Psoas muscle (tissue), 8 donors: ENCODE data around the gene TNP1. TPM values are rescaled to one million over a fixed set of nuclear protein-coding genes. Genes with fewer than 3 reads are reported as not detected.

ENCODE experiments used
- ATAC-seq, 4 donors: fragments of 200-7000 bp; cut with Tn5 transposase; one replicate each; pipeline ENCODE4 v1.9.1; 2020; ENCODE audit warnings: moderate library complexity in 3 of 4, mild to moderate bottlenecking in 2 of 4
- DNase-seq, 2 donors: peaks; one replicate each; pipeline ENCODE4 v3.0.0-alpha.2; 2020
- H3K27ac ChIP-seq: fragments of 200-600 bp; one replicate; pipeline ENCODE4 v1.8.0; 2022
- H3K27me3 ChIP-seq, 3 donors: fragments of 200-600 bp in 1 of 3; one replicate each; pipeline versions ENCODE4 v1.6.1 to v1.8.0; 2013 to 2022; ENCODE audit warnings: low read length in 2 of 3, mild to moderate bottlenecking in 2 of 3, moderate library complexity in 1 of 3; ENCODE audit not compliant: insufficient read depth in 3 of 3
- H3K36me3 ChIP-seq, 2 donors: fragments of 200-600 bp in 1 of 2; one replicate each; pipeline versions ENCODE4 v1.6.1 to v1.8.0; 2013 to 2022; ENCODE audit warnings: low read depth in 1 of 2, mild to moderate bottlenecking in 1 of 2, moderate library complexity in 1 of 2; ENCODE audit not compliant: insufficient read depth in 1 of 2
- H3K4me1 ChIP-seq: fragments of 200-600 bp; one replicate; pipeline ENCODE4 v1.8.0; 2022
- H3K4me3 ChIP-seq: fragments of 200-600 bp; one replicate; pipeline ENCODE4 v1.8.0; 2022; ENCODE audit warnings: mild to moderate bottlenecking
- H3K9me3 ChIP-seq: fragments of 200-600 bp; one replicate; pipeline ENCODE4 v1.8.0; 2022
- CTCF ChIP-seq: fragments of 200-600 bp; IDR thresholded peaks from one replicate; pipeline ENCODE4 v1.8.0; 2022; ENCODE audit warnings: antibody characterized with exemption
- WGBS, 3 donors: extraction: QIAGEN DNeasy Blood & Tissue Kit; methylation state at CpG; one replicate each; pipeline versions ENCODE4 v1.1.6 to v1.1.7; 2013; 5-methylcytosine and 5-hydroxymethylcytosine counted together
- intact Hi-C, 2 donors: fragments of 100-400 bp; cut with DNase I; formaldehyde crosslinking; loops; one replicate each; pipeline versions ENCODE4 v1.11.0 to v1.14.2; 2022
- polyA plus RNA-seq, 3 donors: library from polyadenylated mRNA; stranded (reverse); fragments of 200-250 nt; gene quantifications; one replicate each; pipeline ENCODE4 v1.2.3, GENCODE V29; 2013
- total RNA-seq, 4 donors: library from RNA; stranded (reverse); fragmentation: NEBNext Ultra II Directional in 2 of 4; extraction: Animal tissue kit (Norgen Biotek cat#: 25700) in 2 of 4; gene quantifications; one replicate each; pipeline versions ENCODE4 v1.2.1 to v1.2.4, GENCODE V29; 2021 to 2023
- donor health status: healthy with polysubstance abuse.
- donor health status: DM: no; HTN: no; CAD: no; lungs with moderate emphysema.
- donor health status: Bipolar disorder and iron deficiency.
- donor health status: healthy.
- donor health status: DM: yes; HTN: yes; CAD: no.
- donor health status: DM: no; HTN: no; CAD: no.
- donor health status: DM: no; HTN: no; CAD: no.
- donor health status: DM: yes; HTN: yes; CAD: no.

TNP1 gene
- total and polyA plus RNA-seq, 7 donors = not detected

DNA sequence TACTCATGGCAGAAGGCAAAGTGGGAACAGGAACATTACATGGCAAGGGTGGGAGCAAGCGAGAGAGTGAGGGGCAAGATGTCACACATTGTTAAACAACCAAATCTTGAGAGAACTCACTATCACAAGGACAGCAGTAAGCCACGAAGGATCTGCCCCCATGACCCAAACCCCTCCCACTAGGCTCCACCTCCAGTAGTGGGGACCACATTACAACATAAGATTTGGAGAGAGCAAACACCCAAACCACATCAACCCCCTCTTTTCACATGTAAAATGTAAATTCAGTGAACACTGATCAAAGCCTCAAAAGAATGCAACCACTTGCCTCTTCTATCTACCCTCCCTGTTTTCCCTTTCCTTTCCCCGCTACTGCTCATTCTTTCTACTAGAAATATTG lies 43.6 kb upstream of the TNP1 start:
- ATAC-seq (no peak), DNase-seq (no peak)
- H3K27me3 ChIP-seq = no peaks in the 10 kb centered on the region
- H3K4me1 ChIP-seq = peaks cover 3% of the 10 kb centered on the region
- intact Hi-C loops = no loop called here
- no peaks in the 10 kb centered on the region for H3K36me3 ChIP-seq
- no peak for TF ChIP-seq CTCF
- no peak overlapping the region for H3K27ac ChIP-seq
- WGBS, 3 donors = 94 to 96% (median 96%) methylated on average over 3 of the region's 3 CpGs
- no peak overlapping the region for H3K4me3 ChIP-seq
- peaks cover 5% of the 10 kb centered on the region for H3K9me3 ChIP-seq

GRCh38 chr2:216901273-216901672 lies 41.4 kb upstream of the TNP1 start:
- 63 to 89% (median 75%) methylated on average over 2 of the region's 2 CpGs for WGBS, 3 donors
- peaks cover 5% of the 10 kb centered on the region for H3K9me3 ChIP-seq
- H3K4me3 ChIP-seq = no peak overlapping the region
- TF ChIP-seq CTCF = no peak
- no peak for DNase-seq
- intact Hi-C loops = no loop called here
- no peak for ATAC-seq
- H3K27me3 ChIP-seq = no peaks in the 10 kb centered on the region
- H3K4me1 ChIP-seq = peaks cover 6% of the 10 kb centered on the region
- no peaks in the 10 kb centered on the region for H3K36me3 ChIP-seq
- H3K27ac ChIP-seq = no peak overlapping the region

DNA sequence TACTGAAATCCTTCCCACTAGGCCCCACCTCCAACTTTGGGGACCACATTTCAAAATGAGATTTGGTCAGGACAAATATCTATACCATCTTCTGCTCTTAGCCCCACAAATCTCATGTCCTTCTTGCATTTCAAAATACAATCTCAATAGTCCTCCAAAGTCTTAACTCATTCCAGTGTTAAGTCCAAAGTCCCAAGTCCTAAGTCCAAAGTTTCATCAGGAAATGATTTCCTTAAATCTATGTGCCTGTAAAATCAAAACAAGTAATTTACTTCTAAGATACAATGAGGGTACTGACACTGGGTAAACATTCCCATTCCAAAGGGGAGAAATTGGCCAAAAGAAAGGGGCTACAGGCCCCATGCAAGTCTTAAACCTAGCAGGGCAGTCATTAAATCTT lies 40.5 kb upstream of the TNP1 start:
- Histone ChIP-seq H3K4me3 (no peak overlapping the region), H3K36me3 (no peaks in the 10 kb centered on the region), H3K27me3 (no peaks in the 10 kb centered on the region), H3K9me3 (peaks cover 5% of the 10 kb centered on the region), H3K4me1 (peaks cover 6% of the 10 kb centered on the region), H3K27ac (no peak overlapping the region)
- intact Hi-C loops = no loop called here
- TF ChIP-seq CTCF = no peak
- ATAC-seq = no peak
- no peak for DNase-seq

DNA sequence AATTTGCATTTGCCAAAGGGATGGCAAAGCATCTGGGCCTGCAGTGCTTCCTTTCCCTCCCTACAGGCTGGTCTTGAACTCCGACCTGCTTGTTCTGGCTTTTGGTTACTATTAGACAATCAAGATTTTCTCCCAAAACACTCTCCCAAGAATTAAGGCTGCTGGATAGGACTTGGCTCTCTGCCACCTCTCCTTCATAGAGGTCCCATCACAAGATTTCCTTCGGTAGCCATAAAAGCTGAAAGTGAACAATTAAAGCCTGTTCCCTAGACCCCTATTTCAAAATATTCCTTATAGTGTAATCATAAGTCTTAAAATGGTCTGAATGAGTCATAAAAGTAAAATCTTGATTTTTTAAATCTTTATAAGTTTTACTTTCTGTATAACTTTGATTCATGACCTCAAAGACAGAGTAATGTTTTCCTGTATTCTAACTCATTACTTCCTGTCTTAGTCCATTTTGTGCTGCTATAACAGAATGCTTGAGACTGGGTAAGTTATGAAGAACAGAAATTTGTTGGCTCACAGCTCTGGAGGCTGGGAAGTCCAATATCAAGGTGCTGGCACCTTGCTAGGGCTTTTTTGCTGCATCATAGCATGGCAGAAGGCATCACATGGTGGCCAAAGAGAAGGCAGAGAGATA lies 37.8 kb upstream of the TNP1 start:
- intact Hi-C loops = loop anchor here in 1 of 2 donors (10.0 kb wide), 1 partner anchor 277 kb away; no protein-coding TSS in a partner anchor
- Histone ChIP-seq H3K27ac (no peak overlapping the region), H3K27me3 (no peaks in the 10 kb centered on the region), H3K9me3 (peaks cover 5% of the 10 kb centered on the region), H3K4me1 (peaks cover 6% of the 10 kb centered on the region), H3K4me3 (no peak overlapping the region), H3K36me3 (no peaks in the 10 kb centered on the region)
- WGBS, 3 donors = 89 to 94% (median 93%) methylated on average over 2 of the region's 2 CpGs
- ATAC-seq = no peak
- no peak for TF ChIP-seq CTCF
- DNase-seq = no peak

DNA sequence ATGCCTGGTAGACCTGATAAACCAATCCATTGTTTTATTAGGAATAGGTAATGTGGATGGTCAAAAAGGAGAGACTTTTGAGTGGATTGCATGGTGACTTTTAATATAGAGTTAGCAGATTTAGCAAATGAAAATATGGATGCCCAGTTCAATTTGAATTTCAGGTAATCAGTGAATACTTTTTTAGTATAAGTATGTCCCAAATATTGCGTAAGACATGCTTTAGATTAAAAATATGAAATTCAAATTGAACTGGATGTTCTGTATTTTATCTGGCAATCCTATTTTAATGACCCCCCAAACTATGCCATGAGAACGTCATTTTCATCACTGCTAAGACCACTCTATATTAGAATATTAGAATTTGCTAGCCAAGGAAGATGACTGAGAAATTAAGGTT lies 30.3 kb upstream of the TNP1 start:
- Histone ChIP-seq H3K9me3 (no peaks in the 10 kb centered on the region), H3K27me3 (no peaks in the 10 kb centered on the region), H3K4me1 (peaks cover 37% of the 10 kb centered on the region), H3K36me3 (no peaks in the 10 kb centered on the region), H3K27ac (peak overlapping the region; percentile 83), H3K4me3 (no peak overlapping the region)
- 95 to 99% (median 97%) methylated on average over 2 of the region's 2 CpGs for WGBS, 3 donors
- DNase-seq = no peak
- ATAC-seq = no peak
- intact Hi-C loops = loop anchor here in 1 of 2 donors (10.0 kb wide), 1 partner anchor 285 kb away; no protein-coding TSS in a partner anchor
- no peak for TF ChIP-seq CTCF
